ENCODE results near the gene PPP2R5B.

Gene PPP2R5B

GRCh38 chr11:64908766-64909165 is 15.7 kb upstream of the PPP2R5B start:
- no peak for DNase-seq (ENCODE audit: low read depth in 2 of 2)

- no peak for DNase-seq (ENCODE audit: low read depth in 2 of 2)
Observed at GRCh38 chr11:64909653-64910343, 14.7 kb upstream of the PPP2R5B start.

GRCh38 chr11:64910451-64911093 is 13.9 kb upstream of the PPP2R5B start:
- no peak for DNase-seq (ENCODE audit: low read depth in 2 of 2)

- no peak for DNase-seq (ENCODE audit: low read depth in 2 of 2)
Observed at GRCh38 chr11:64911142-64911541, 13.3 kb upstream of the PPP2R5B start.

- no peak for DNase-seq (ENCODE audit: low read depth in 2 of 2)
Observed at GRCh38 chr11:64911689-64912088, 12.8 kb upstream of the PPP2R5B start.

GRCh38 chr11:64913171-64913727 is 11.2 kb upstream of the PPP2R5B start:
- DNase-seq (ENCODE audit: low read depth in 2 of 2) = no peak

- DNase-seq (ENCODE audit: low read depth in 2 of 2) = no peak
Observed at GRCh38 chr11:64914123-64914522, 10.4 kb upstream of the PPP2R5B start.

- no peak for DNase-seq (ENCODE audit: low read depth in 2 of 2)
Observed at GRCh38 chr11:64915376-64915887, 9.1 kb upstream of the PPP2R5B start.

- DNase-seq (ENCODE audit: low read depth in 2 of 2) = no peak
Observed at GRCh38 chr11:64916040-64916774, 8.3 kb upstream of the PPP2R5B start.

- DNase-seq (ENCODE audit: low read depth in 2 of 2) = peak; percentile 99
Observed at GRCh38 chr11:64916775-64917662, 7.5 kb upstream of the PPP2R5B start, which contains the start of gene ATG2A. ATG2A (minus strand) TSS chr11:64917209; CDS start chr11:64917135, 74 bp downstream.

- no peak for DNase-seq (ENCODE audit: low read depth in 2 of 2)
Observed at GRCh38 chr11:64917663-64917995, 6.9 kb upstream of the PPP2R5B start.

GRCh38 chr11:64918017-64918416 is 6.5 kb upstream of the PPP2R5B start:
- DNase-seq (ENCODE audit: low read depth in 2 of 2) = peak; percentile 27 to 29

- no peak for DNase-seq (ENCODE audit: low read depth in 2 of 2)
Observed at GRCh38 chr11:64919627-64920026, 4.9 kb upstream of the PPP2R5B start.

GRCh38 chr11:64920124-64920523 is 4.4 kb upstream of the PPP2R5B start:
- DNase-seq (ENCODE audit: low read depth in 2 of 2) = no peak

GRCh38 chr11:64921384-64921783 is 3.1 kb upstream of the PPP2R5B start:
- DNase-seq (ENCODE audit: low read depth in 2 of 2) = no peak

GRCh38 chr11:64923151-64923661 is 1.3 kb upstream of the PPP2R5B start:
- no peak for DNase-seq (ENCODE audit: low read depth in 2 of 2)

GRCh38 chr11:64924910-64925284 is 408 bp downstream of the PPP2R5B start:
- no peak for DNase-seq (ENCODE audit: low read depth in 2 of 2)

- no peak for DNase-seq (ENCODE audit: low read depth in 2 of 2)
Observed at GRCh38 chr11:64925536-64926436, 1.3 kb downstream of the PPP2R5B start.

GRCh38 chr11:64926689-64927088 is 2.2 kb downstream of the PPP2R5B start:
- no peak for DNase-seq (ENCODE audit: low read depth in 2 of 2)

- DNase-seq (ENCODE audit: low read depth in 2 of 2) = no peak
Observed at GRCh38 chr11:64928957-64929356, 4.5 kb downstream of the PPP2R5B start.
